ENCODE results near the gene NUMBL. TPM values are rescaled to one million over a fixed set of nuclear protein-coding genes. Genes with fewer than 3 reads are reported as not detected.
A peak's percentile ranks its signal among the peaks of the same experiment; 100 is the strongest.

The NUMBL gene
- total RNA-seq, 2 donors from 2014 or later: 9.1 to 73.5 TPM

GRCh38 chr19:40689339-40690049 lies 957 bp downstream of the NUMBL start:
- peaks cover 19% of the 10 kb centered on the region for H3K4me1 ChIP-seq
- intact Hi-C loops (cut with DNase I): no loop called here
- H3K9me3 ChIP-seq: no peaks in the 10 kb centered on the region
- H3K27ac ChIP-seq: peak overlapping the region in 1 of 4 donors; percentile 62
- H3K4me3 ChIP-seq: no peak overlapping the region
- peak in 2 of 4 donors; percentile 15 to 24 for DNase-seq
- no peaks in the 10 kb centered on the region for H3K27me3 ChIP-seq
- 66 to 75% methylated on average over 9 to 16 of the region's 18 CpGs for WGBS, 2 donors
- ATAC-seq: no peak
- TF ChIP-seq POLR2A (IDR thresholded peaks at IDR 0.05): no peak
- TF ChIP-seq CTCF (IDR thresholded peaks at IDR 0.05): no peak
- no peaks in the 10 kb centered on the region for H3K36me3 ChIP-seq (replicated peaks in 1 of 2; ENCODE audit: insufficient read depth in 1 of 2, low read depth in 2 of 2)

GRCh38 chr19:40688987-40689338 lies 1.5 kb downstream of the NUMBL start:
- intact Hi-C loops (cut with DNase I): no loop called here
- Histone ChIP-seq H3K4me3 (no peak overlapping the region), H3K36me3 (replicated peaks in 1 of 2; ENCODE audit: insufficient read depth in 1 of 2, low read depth in 2 of 2) (no peaks in the 10 kb centered on the region), H3K27ac (no peak overlapping the region), H3K27me3 (no peaks in the 10 kb centered on the region), H3K4me1 (peaks cover 19% of the 10 kb centered on the region), H3K9me3 (no peaks in the 10 kb centered on the region)
- ATAC-seq: no peak
- TF ChIP-seq POLR2A (IDR thresholded peaks at IDR 0.05): no peak
- no peak for TF ChIP-seq CTCF (IDR thresholded peaks at IDR 0.05)
- WGBS, 2 donors: 75 to 85% methylated on average over 4 of the region's 4 CpGs
- DNase-seq: no peak

GRCh38 chr19:40688309-40688708 lies 2.1 kb downstream of the NUMBL start:
- Histone ChIP-seq H3K4me3 (no peak overlapping the region), H3K9me3 (no peaks in the 10 kb centered on the region), H3K4me1 (peaks cover 19% of the 10 kb centered on the region), H3K27me3 (no peaks in the 10 kb centered on the region), H3K36me3 (replicated peaks in 1 of 2; ENCODE audit: insufficient read depth in 1 of 2, low read depth in 2 of 2) (no peaks in the 10 kb centered on the region), H3K27ac (no peak overlapping the region)
- ATAC-seq: no peak
- TF ChIP-seq POLR2A (IDR thresholded peaks at IDR 0.05) (no peak), CTCF (IDR thresholded peaks at IDR 0.05) (no peak)
- 100% methylated on average over 1 of the region's 1 CpG; no CpG with 5 or more reads in 1 of the 2 donors for WGBS, 2 donors
- no peak for DNase-seq
- intact Hi-C loops (cut with DNase I): no loop called here

- Histone ChIP-seq H3K27me3 (no peaks in the 10 kb centered on the region), H3K27ac (peak overlapping the region in 1 of 4 donors; percentile 9), H3K4me1 (peaks cover 19% of the 10 kb centered on the region), H3K9me3 (no peaks in the 10 kb centered on the region), H3K4me3 (no peak overlapping the region), H3K36me3 (replicated peaks in 1 of 2; ENCODE audit: insufficient read depth in 1 of 2, low read depth in 2 of 2) (no peaks in the 10 kb centered on the region)
- no peak for TF ChIP-seq POLR2A (IDR thresholded peaks at IDR 0.05)
- no peak for TF ChIP-seq CTCF (IDR thresholded peaks at IDR 0.05)
- intact Hi-C loops (cut with DNase I): no loop called here
- ATAC-seq (no peak), DNase-seq (peak; percentile 35 to 62 (median 50))
- WGBS, 2 donors: 72 to 82% methylated on average over 11 to 12 of the region's 12 CpGs
Measured at GRCh38 chr19:40687525-40688016, 2.9 kb downstream of the NUMBL start.

Measured in body of pancreas (tissue), 4 donors.